Gastroesophageal sphincter (tissue), 4 donors: ENCODE results near the gene PRDM2. TPM values are rescaled to one million over a fixed set of nuclear protein-coding genes. Genes with fewer than 3 reads are reported as not detected.
"Not testable (repeated sequence)": the region's sequence is repeated elsewhere in the genome, so short reads cannot be mapped to it uniquely, and the experiment has no call there.

Experiments
- ATAC-seq: fragments of 150-250 bp; one replicate; pipeline ENCODE4 v1.9.1; 2016; ENCODE audit warnings: mild to moderate bottlenecking, moderate library complexity
- H3K27ac ChIP-seq, 4 donors: fragments of 200-600 bp; sonication (generic) in 3 of 4; 1 replicate in 3 of 4; 2 replicates in 1 of 4; pipeline ENCODE4 v1.5.1; 2016 to 2019
- H3K27me3 ChIP-seq: fragments of 200-600 bp; sonication (generic); one replicate; pipeline ENCODE4 v1.5.1; 2019
- H3K36me3 ChIP-seq, 2 donors: fragments of 200-600 bp; sonication (generic); one replicate each; pipeline ENCODE4 v1.5.1; 2019; ENCODE audit warnings: control low read depth in 1 of 2
- H3K4me1 ChIP-seq, 3 donors: fragments of 200-600 bp; sonication (generic); 1 replicate in 2 of 3; 2 replicates in 1 of 3; pipeline ENCODE4 v1.5.1; 2016 to 2019; ENCODE audit warnings: control low read depth in 2 of 3
- H3K4me3 ChIP-seq, 2 donors: fragments of 200-600 bp; sonication (generic); one replicate each; pipeline ENCODE4 v1.5.1; 2019; ENCODE audit warnings: mild to moderate bottlenecking in 1 of 2, moderate library complexity in 1 of 2
- H3K9me3 ChIP-seq, 3 donors: fragments of 200-600 bp; sonication (generic); one replicate each; pipeline ENCODE4 v1.5.1; 2017 to 2019; ENCODE audit warnings: control low read depth in 2 of 3
- EP300 ChIP-seq: sonication (generic); formaldehyde crosslinking; IDR thresholded peaks from one replicate; pipeline ENCODE4 v1.6.1; 2017; ENCODE audit warnings: antibody characterized with exemption, mild to moderate bottlenecking
- POLR2A ChIP-seq, 2 donors: fragments of 450-650 bp; IDR thresholded peaks; one replicate each; pipeline ENCODE4 v1.6.1; 2017; ENCODE audit warnings: antibody characterized with exemption in 2 of 2, mild to moderate bottlenecking in 2 of 2, moderate library complexity in 1 of 2
- POLR2AphosphoS5 ChIP-seq: sonication (generic); formaldehyde crosslinking; IDR thresholded peaks from one replicate; pipeline ENCODE4 v1.6.1; 2017; ENCODE audit warnings: antibody characterized with exemption
- WGBS, 2 donors: methylation state at CpG; one replicate each; pipeline ENCODE4 v1.1.5; 2018; ENCODE audit warnings: low coverage in 1 of 2; 5-methylcytosine and 5-hydroxymethylcytosine counted together
- total RNA-seq, 4 donors: library from RNA; depleted of rRNA; stranded (reverse); fragments of >200 nt; gene quantifications; one replicate each; pipeline ENCODE4 v1.1.0, GENCODE V29; 2016
- TF ChIP-seq, protein P1 (sequence below), 4 experiments: fragments of 200-600 bp in 2 of 4; fragments of 450-650 bp in 2 of 4; sonication (generic) in 1 of 4; IDR thresholded peaks; one replicate each; pipeline ENCODE4 v1.5.1; 2017 to 2019; ENCODE audit warnings: antibody characterized with exemption in 4 of 4, mild to moderate bottlenecking in 2 of 4, moderate library complexity in 2 of 4

Gene PRDM2
- total RNA-seq, 4 donors from 2014 or later: 23.7 to 55.6 (median 43.0) TPM

DNA sequence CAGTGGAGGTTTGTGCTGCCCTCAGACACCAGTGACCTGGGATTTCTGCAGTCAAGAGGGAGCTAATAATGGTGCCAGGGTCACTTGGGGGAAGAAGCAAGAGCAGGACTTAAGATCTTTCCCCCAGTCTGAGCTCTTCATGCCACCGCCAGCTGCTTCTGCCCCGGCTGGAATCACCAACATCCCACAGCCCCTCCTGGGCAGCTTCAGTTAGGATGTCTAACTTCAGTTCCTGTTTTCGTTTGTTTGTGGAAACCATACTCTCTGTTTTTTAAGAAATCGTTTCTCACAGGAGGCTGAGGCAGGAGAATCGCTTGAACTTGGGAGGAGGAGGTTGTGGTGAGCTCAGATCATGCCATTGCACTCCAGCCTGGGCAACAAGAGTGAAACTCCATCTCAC is 25.6 kb upstream of the PRDM2 start:
- H3K9me3 ChIP-seq: no peaks in the 10 kb centered on the region
- TF ChIP-seq POLR2AphosphoS5 (no peak), EP300 (no peak), POLR2A (IDR thresholded peaks at IDR 0.05) (no peak)
- TF ChIP-seq, protein P1, sequence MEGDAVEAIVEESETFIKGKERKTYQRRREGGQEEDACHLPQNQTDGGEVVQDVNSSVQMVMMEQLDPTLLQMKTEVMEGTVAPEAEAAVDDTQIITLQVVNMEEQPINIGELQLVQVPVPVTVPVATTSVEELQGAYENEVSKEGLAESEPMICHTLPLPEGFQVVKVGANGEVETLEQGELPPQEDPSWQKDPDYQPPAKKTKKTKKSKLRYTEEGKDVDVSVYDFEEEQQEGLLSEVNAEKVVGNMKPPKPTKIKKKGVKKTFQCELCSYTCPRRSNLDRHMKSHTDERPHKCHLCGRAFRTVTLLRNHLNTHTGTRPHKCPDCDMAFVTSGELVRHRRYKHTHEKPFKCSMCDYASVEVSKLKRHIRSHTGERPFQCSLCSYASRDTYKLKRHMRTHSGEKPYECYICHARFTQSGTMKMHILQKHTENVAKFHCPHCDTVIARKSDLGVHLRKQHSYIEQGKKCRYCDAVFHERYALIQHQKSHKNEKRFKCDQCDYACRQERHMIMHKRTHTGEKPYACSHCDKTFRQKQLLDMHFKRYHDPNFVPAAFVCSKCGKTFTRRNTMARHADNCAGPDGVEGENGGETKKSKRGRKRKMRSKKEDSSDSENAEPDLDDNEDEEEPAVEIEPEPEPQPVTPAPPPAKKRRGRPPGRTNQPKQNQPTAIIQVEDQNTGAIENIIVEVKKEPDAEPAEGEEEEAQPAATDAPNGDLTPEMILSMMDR (IDR thresholded peaks at IDR 0.05): no peak

DNA sequence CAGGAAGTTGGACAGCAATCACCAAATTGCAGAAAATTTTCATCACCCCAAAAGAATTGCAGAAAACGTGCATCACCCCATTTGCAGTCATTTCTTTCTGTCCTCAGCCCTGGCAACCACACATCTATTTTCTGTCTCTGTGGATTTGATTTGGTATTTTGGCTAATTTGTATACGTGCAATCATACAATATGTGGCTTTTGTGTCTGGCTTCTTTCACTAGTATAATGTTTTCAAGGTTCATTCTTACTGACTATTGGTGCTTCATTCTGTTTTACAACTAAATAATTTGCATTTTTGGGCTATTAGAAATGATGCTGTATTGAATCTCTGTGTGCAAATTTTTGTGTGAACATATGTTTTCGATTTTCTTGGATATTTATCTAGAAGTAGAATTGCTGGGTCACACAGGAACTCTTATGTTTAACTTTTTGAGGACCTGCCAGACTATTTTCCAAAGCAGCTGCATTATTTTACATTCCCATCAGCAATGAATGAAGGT is 24.8 kb upstream of the PRDM2 start:
- 32 to 57% methylated on average over 3 of the region's 3 CpGs for WGBS, 2 donors
- Histone ChIP-seq H3K27ac (no peak overlapping the region), H3K27me3 (no peaks in the 10 kb centered on the region), H3K4me1 (no peaks in the 10 kb centered on the region), H3K36me3 (no peaks in the 10 kb centered on the region), H3K9me3 (no peaks in the 10 kb centered on the region), H3K4me3 (no peak overlapping the region)
- no peak for ATAC-seq
- TF ChIP-seq POLR2AphosphoS5 (no peak), EP300 (no peak)
- TF ChIP-seq, protein P1 (IDR thresholded peaks at IDR 0.05): no peak

More for the DNA sequence above, 25.6 kb upstream of the PRDM2 start:
- no peaks in the 10 kb centered on the region for H3K36me3 ChIP-seq
- H3K4me1 ChIP-seq: no peaks in the 10 kb centered on the region
- no peak overlapping the region for H3K4me3 ChIP-seq
- no peak overlapping the region for H3K27ac ChIP-seq
- WGBS, 2 donors: 51 to 53% methylated on average over 3 to 4 of the region's 5 CpGs
- ATAC-seq: no peak
- no peaks in the 10 kb centered on the region for H3K27me3 ChIP-seq

GRCh38 chr1:13677896-13678295 is 22.1 kb upstream of the PRDM2 start:
- no peaks in the 10 kb centered on the region for H3K36me3 ChIP-seq
- no peak for TF ChIP-seq EP300
- TF ChIP-seq POLR2A (IDR thresholded peaks at IDR 0.05): no peak
- TF ChIP-seq, protein P1 (IDR thresholded peaks at IDR 0.05): no peak
- TF ChIP-seq POLR2AphosphoS5: no peak
- 78 to 87% methylated on average over 1 of the region's 1 CpG for WGBS, 2 donors
- no peaks in the 10 kb centered on the region for H3K9me3 ChIP-seq
- no peak overlapping the region for H3K4me3 ChIP-seq
- no peaks in the 10 kb centered on the region for H3K27me3 ChIP-seq
- ATAC-seq: no peak
- no peak overlapping the region for H3K27ac ChIP-seq
- no peaks in the 10 kb centered on the region for H3K4me1 ChIP-seq

GRCh38 chr1:13679651-13680050 is 20.3 kb upstream of the PRDM2 start:
- no peaks in the 10 kb centered on the region for H3K4me1 ChIP-seq
- WGBS, 2 donors: 20 to 48% methylated on average over 2 to 3 of the region's 3 CpGs
- no peaks in the 10 kb centered on the region for H3K36me3 ChIP-seq
- no peaks in the 10 kb centered on the region for H3K9me3 ChIP-seq
- TF ChIP-seq EP300: no peak
- TF ChIP-seq, protein P1 (IDR thresholded peaks at IDR 0.05): no peak
- no peak for TF ChIP-seq POLR2A (IDR thresholded peaks at IDR 0.05)
- TF ChIP-seq POLR2AphosphoS5: no peak
- no peaks in the 10 kb centered on the region for H3K27me3 ChIP-seq
- no peak for ATAC-seq
- no peak overlapping the region for H3K27ac ChIP-seq
- H3K4me3 ChIP-seq: no peak overlapping the region

- ATAC-seq, H3K27ac ChIP-seq, H3K4me3 ChIP-seq, H3K9me3 ChIP-seq, H3K36me3 ChIP-seq, H3K27me3 ChIP-seq, H3K4me1 ChIP-seq: not testable (repeated sequence)
- WGBS, 2 donors: 20 to 68% methylated on average over 1 to 4 of the region's 9 CpGs
Observed at GRCh38 chr1:13680609-13681008, 19.4 kb upstream of the PRDM2 start.
